GM20431 (cell line): ENCODE measurements around the gene RAD51B.

Experiments
- in situ Hi-C: fragments of 300-500 bp; cut with MseI, MboI; formaldehyde crosslinking; loops from one replicate; pipeline ENCODE4 v1.15.0; 2020; ENCODE audit warnings: low sequenced_read_pairs; ENCODE audit not compliant: unreplicated experiment

The RAD51B gene

DNA sequence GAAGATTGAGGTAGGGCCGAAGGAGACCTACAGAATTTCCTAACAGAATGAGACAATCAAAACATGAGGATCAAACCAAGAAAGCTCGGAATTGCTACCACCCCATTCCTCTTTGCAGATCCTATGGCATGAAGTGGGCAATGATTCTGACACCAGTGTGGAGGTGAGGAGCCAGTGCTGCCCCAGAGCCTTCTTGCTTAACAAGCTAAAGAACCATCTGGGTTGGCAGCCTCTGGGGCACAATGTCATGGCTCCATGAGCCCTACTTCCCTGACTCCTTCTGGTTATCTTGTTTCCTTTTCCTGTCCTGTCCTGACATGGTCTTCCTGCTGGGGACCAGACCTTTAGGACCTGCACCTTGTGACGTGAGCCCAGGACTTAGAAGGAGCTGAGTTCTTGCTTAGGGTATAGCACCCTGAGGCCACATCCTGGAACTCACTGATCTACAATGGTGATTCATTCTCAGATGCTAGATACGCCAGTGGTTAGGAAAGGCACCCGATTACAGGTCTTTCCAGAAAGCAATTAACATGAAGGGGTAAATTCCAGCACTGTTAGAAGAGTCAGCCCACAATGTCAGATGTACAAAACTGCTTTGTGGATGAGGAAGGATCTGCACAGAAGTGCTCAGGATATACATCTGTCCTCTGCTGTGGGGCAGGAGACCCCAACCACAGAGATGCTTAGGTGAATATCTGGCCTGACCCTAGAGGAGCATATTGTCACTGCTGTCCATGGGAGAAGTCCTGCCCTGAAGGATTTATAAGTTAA is 649.0 kb downstream of the RAD51B start:
- in situ Hi-C loops = no loop called here

DNA sequence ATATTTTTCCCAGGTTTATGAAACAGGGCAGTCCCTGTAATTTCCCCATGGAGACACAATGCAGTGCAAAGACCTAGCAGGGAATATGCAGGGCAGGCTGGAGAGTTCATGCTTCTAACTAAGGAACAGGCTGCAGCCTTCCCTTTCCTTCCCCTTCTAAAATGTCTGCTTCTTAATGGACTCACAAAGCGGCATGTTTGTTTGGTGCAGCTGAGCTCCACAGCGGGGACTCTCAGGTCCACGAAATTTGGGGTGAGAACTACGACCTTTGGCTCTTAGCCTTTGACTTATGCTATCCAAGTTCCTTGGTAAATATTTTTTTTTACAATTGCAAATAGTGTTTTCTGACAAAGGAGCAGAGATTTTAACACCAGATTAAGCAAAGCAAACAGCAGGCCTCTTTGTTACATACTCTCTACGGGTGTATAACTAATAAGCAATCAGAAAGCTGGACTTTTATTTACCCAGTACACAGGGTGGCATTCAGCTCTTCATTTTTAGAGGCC is 649.7 kb downstream of the RAD51B start:
- in situ Hi-C loops = no loop called here

DNA sequence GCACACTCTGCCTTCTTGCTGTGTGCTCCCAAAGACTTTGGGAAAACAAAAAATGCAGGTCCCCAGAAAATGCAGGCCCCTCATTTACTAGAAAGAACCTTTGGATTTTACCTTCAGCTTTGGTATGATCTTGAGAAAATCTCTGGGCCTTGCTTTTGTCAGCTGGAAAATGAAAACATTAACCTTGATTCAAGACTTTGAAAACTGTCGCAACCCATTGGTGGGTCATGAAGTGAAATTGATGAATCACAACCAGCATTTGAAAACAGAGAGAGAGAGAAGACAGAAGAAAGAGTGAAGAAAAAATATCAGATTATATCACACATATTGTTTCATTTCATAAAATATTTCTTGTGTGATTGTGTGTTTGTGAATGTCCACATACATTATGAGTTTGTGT is 650.8 kb downstream of the RAD51B start:
- in situ Hi-C loops = no loop called here

GRCh38 chr14:68471029-68471963 is 651.7 kb downstream of the RAD51B start:
- in situ Hi-C loops = no loop called here

- in situ Hi-C loops = no loop called here
These were observed 652.5 kb downstream of the RAD51B start for GRCh38 chr14:68471964-68472508.

GRCh38 chr14:68473069-68473468 is 653.5 kb downstream of the RAD51B start:
- in situ Hi-C loops = no loop called here

DNA sequence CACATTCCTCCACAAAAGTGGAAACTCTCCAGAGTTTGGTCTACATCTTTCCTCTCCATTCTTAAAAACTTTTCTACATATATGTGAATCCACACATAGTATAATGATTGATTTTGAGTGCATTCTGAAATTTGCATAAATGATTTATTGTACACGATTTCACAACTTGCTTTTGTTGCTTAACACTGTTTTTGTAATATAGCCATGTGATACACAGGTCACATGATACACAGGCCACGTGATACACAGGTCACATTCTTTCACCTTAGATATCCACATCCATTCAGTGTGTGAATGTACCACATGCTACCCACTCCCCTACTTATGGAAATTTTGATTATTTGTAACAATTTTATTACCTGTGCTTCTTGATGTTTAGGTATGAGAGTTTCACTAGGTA is 654.2 kb downstream of the RAD51B start:
- in situ Hi-C loops = no loop called here

DNA sequence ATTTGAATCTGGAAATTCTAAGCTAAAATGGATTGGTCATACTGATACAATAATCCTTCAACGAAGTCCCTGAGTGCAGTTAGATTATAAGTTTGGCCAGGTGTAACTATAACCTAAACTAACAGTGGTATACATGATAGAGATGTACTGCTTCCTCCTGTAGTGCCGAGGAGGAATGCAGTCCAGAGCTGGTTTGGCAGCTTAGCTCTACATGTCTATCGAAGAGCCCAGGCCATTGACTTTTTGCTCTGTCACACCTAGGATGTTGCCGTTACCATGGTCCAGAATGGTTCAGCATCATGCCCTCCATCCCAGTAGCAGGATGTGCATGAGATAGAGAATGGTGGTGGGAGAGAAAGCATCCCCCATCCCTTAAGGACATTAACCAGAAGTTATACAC is 655.2 kb downstream of the RAD51B start:
- in situ Hi-C loops = no loop called here

DNA sequence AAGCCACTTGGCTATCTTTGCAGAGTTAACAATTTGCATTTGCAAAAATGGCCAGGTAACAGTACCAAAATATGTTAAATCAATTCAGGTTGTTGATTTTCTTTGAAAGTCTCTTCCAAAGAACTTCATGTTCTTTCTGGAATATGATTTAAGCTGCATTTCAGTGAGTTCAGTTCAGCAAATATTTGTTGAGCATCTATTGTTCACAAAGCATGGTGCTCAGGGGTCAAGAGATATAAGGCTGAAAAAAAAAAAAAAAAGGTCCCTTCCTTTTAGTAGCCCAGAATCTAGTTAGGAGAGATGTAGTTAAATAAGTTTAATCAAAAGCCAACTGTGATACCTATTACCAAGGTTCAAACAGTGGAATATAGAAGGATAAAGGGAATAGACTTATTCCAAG is 656.2 kb downstream of the RAD51B start:
- in situ Hi-C loops = no loop called here

- in situ Hi-C loops = no loop called here
These were observed 656.9 kb downstream of the RAD51B start for GRCh38 chr14:68476212-68477109.

DNA sequence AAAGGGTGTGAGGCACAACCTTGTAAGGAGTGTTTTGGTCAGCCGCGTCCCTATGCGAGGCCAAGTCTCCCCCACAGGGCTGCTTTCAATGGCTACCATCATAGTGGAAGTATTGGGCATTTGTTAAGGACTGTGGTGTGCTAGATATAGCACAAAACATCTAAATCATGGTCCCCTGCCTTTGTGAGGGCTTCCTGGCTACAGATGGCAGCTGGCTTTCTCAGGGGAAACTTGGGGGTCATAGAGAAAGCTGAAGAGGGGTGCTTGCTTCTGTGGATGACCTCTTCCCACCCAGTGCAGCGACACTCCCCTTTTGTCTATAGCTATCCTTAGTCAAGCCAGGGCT is 657.5 kb downstream of the RAD51B start:
- in situ Hi-C loops = no loop called here

DNA sequence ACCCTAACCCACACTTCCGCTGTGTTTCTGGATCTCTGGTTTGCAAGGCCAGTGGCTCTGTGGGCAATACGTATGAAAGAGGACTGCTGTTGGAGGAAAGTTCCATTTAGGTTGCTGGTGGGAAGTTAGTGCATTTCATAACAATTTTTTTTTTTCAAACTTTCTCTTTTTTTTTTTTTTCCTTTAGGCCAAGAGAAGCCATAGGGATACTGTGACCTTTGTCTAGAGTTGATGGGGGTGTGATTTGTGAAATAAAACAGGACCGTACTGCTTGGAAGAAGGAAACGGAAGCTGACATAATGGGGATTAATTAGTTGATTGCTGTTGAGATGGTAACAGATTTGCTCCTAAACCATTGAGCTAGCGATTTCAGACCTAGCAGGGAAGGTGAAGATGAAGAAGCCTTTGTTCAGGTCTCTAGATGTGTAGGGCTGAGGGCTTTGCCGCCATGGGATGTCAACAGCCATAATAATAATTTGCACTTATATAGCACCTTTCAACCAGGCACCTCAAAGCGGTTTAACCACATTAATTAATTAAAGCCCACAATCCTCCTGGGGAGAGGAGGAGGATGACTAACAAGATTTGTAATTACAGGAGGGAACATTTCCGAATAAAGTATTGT is 658.0 kb downstream of the RAD51B start:
- in situ Hi-C loops = no loop called here

DNA sequence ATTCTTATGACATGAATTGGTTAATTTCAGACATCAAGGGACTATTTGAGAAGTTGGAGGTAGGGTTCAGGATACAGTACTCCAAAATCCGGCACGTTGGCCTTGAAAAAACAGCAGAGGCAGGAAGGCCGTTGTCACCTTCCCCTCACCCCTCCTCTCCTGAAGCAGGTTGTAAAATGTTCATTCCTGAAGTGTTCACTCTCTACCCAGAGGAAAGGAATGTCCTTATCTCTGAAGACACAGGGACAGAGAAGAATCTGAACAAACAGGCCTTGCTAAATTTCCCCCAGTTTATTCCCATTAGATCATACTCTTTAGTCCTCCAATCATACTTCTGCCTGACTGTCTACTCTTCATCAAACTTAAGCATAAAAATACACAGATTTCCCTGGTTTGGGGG is 659.7 kb downstream of the RAD51B start:
- in situ Hi-C loops = no loop called here

GRCh38 chr14:68482018-68482417 is 662.4 kb downstream of the RAD51B start:
- in situ Hi-C loops = no loop called here

DNA sequence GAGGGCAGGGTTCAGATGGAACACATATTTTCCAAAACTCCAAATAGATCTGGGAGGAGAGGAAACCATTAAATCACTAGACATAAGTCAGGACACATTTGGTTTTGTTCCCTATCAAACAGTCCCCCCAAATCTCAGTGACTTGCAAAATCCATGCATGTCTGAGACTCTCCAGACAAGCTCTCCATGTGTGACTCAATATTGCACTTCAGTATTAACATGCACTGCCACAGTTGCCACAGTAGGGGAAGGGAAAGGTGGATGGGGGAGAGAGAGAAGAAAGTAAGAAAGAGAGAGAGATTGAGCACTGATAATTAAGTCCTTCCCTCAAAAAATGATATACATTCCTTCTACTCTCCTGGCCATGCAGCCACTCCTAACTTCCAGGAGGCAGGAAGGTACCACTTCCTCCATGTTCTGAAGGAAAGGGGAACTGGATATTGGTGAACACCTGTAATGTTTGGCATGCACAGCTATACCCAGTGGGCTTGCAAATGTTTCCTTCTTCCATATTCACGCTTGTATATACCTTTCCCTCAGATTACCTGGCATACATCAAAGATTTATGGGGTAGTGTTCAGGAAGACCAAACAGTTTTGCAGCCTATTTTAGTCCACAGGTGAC is 663.3 kb downstream of the RAD51B start:
- in situ Hi-C loops = no loop called here

DNA sequence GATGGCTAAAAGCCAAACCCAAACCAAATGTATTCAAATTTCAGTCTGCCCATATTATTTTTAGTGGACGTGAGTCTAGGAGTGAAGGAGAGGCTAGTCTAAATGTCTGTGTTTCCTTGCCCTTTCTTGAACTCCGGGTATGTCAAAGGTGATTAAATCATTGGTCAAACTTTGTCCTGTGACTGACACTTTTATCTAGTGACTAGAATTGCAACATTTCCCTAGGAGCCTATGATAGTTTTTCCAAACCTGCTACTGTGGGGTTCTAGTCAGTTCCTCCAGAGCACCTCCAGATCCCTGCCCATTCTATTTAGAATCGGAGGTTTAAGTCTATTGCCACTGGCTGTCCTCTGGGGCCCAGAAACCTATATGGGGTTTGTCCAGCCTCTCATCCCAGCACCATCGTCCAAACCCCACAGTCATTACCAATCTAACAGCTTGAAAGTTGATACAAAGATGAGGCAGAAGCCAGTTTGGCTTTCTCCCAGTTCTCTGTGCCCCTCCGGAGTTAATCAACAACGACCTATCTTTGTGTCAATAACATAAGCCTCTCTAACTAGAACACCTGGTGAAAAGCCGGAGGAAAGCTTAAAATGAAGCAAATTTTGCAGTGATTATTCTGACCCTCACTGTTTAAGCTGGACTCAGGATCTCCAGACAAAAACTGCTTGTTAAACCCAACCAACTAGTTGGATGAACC is 666.6 kb downstream of the RAD51B start:
- in situ Hi-C loops = no loop called here

- in situ Hi-C loops = no loop called here
These were observed 667.2 kb downstream of the RAD51B start for GRCh38 chr14:68486809-68487208.

DNA sequence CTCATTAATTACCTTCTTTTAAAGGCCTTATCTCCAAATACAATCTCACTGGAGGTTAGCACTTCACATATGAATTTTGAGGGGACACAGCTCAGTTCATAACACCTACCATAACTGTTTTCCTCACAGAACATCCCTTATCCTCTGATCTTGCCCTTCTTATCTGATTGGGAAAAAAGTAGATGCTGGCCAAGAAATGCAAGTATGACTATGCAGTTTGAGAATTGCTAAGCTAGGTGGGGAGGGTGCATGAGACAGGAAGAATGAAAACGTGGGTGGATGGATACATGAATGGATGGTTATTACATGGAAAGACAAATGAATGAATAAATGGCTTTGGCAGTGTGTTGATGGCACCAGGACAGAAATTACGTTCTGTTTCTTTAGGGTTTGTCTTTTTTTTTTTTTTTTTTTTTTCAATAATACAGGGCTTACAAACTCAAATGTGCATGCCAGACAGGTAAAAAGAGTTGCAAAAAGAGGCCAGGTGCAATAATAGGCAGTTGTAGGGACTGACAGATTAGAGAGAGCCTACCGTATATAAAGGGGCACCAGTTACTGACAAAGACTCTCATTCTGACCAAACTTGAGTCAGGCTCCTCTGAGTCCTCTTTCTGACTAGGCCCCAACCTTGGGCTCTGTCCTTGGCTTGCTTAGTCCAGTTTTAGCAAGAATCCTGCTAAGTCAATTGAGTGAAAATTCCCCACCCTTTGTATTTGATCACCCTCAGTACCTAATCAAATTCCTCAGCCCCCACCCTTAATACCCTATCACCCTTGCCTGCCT is 668.4 kb downstream of the RAD51B start:
- in situ Hi-C loops = no loop called here
